ENCODE data around the gene AKAP12.

GRCh38 chr6:151205721-151206600 lies 33.8 kb upstream of the AKAP12 start:
- no peak for TF ChIP-seq POLR2A (IDR thresholded peaks at IDR 0.05; ENCODE audit: extremely low read depth, insufficient read length)
- no peak for TF ChIP-seq CTCF (IDR thresholded peaks at IDR 0.05; ENCODE audit: low read depth, low read length)
